Measurements from ENCODE around the gene PMEL. TPM values are rescaled to one million over a fixed set of nuclear protein-coding genes. Genes with fewer than 3 reads are reported as not detected.

Gene PMEL
- total and polyA plus RNA-seq, 2 donors (not counting 1 experiment from before 2014, with no cell fraction given), result 0.32 to 0.46 TPM

DNA sequence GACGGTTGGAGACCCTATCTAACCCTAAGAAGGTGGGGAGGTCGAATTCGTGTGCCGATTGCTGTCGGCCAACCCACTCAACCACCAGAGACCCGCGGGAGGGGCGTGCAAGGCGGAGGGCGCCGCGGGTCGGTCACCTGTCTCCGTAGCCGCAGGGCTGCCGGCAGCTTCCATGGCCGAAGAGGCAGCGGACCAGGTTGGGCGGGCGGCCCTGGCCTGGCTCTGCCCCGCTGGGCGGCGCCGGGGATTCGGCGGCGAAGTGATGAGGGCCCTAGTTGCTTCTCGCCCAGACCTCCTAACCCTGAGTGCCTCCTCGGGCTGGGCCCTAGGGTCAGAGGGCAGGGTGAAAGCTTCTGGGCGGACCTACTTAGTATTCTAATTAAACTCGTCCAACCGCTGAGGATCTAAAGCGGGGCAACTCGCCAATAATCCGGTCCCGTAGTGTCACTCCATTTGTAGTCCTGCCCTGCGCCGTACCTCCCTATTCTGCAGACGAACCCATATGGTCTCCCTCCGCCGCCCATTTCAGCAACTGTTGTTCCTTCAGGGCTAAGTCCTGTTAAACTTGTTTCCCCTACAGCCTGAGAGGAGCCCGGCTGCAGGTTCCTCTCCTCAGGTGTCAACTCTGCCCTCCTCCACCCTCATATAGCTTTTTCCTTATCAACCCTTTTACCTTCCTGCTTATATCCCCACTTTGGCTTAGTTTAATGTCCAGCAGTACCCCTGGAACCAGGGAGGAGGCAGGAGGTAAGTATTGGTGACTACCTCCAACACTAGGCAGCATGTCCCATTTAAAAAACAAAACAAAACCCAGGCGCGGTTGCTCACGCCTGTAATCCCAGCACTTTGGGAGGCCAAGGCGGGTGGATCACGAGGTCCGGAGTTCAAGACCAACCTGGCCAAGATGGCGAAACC is 38.0 kb downstream of the PMEL start, which contains the start of gene PYM1:
Gene PYM1, minus strand, starts transcription at position 307 of the 915 bp plus-strand sequence. Its CDS starts 133 bp downstream, at position 174.
- H3K36me3 ChIP-seq (replicated peaks in 1 of 2; ENCODE audit: control extremely low read depth in 1 of 2, control insufficient read depth in 1 of 2, extremely low read depth in 1 of 2, insufficient read depth in 2 of 2, low read length in 1 of 2), result peaks cover 0 to 12% of the 10 kb centered on the region in 2 experiments
- H3K79me2 ChIP-seq (ENCODE audit: control insufficient read depth, insufficient read depth, low read length), result peaks cover 50% of the 10 kb centered on the region
- Mint-ChIP-seq H3K4me1 (peaks cover 57% of the 10 kb centered on the region), H3K9me3 (ENCODE audit: insufficient read depth) (no peaks in the 10 kb centered on the region), H3K4me3 (peak within 1 kb of the TSS; percentile 94), H3K27ac (peak within 1 kb of the TSS; percentile 97), H3K27me3 (no peaks in the 10 kb centered on the region)
- no peaks in the 10 kb centered on the region for H3K9me3 ChIP-seq (ENCODE audit: control extremely low read depth in 1 of 3, control insufficient read depth in 2 of 3, insufficient read depth in 1 of 3, low read length in 2 of 3)
- H3K27me3 ChIP-seq (replicated peaks in 1 of 4; ENCODE audit: control extremely low read depth in 1 of 4, control insufficient read depth in 3 of 4, insufficient read depth in 4 of 4, low read length in 3 of 4), result no peaks in the 10 kb centered on the region
- POLR2A ChIA-PET, result interaction anchor here (0.5 to 3.6 kb wide), 10 partner anchors 12 to 1184 kb away, joined by 3 to 25 read pairs (median 4); partner anchors contain the start of genes DNAJC14, ORMDL2, RAB5B and SARNP
- peak within 1 kb of the TSS; percentile 88 to 100 (median 98) for H3K4me3 ChIP-seq (ENCODE audit: control extremely low read depth in 1 of 5, extremely low read depth in 1 of 5, insufficient read depth in 1 of 5, low read depth in 2 of 5, low read length in 4 of 5)
- peak within 1 kb of the TSS; percentile 98 for H3K9ac ChIP-seq (ENCODE audit: low read length)
- H3K4me1 ChIP-seq (ENCODE audit: control insufficient read depth in 2 of 2, insufficient read depth in 2 of 2, low read length in 2 of 2), result peaks cover 36 to 49% of the 10 kb centered on the region in 2 donors
- intact Hi-C loops (cut with micrococcal nuclease), result loop anchor here (1.0 to 10.0 kb wide), 10 partner anchors 45 to 759 kb away; partner anchors contain the start of genes BLOC1S1, DNAJC14, PTGES3 and RPL41
- H2AFZ ChIP-seq (ENCODE audit: insufficient read depth, low read depth, low read length, poor library complexity, severe bottlenecking), result peak within 1 kb of the TSS; percentile 92
- DNase-seq (peak; percentile 73), ATAC-seq (ENCODE audit: low read depth) (peak; percentile 29)
- H3K4me2 ChIP-seq (replicated peaks; ENCODE audit: low read depth, low read length, poor library complexity, severe bottlenecking), result peak within 1 kb of the TSS; percentile 88
- CTCF ChIA-PET, result interaction anchor here (1.0 to 10.3 kb wide), 9 partner anchors 13 to 190 kb away, joined by 3 to 155 read pairs (median 9); partner anchors contain the start of genes DNAJC14, ORMDL2, RAB5B and SARNP
- H4K20me1 ChIP-seq (ENCODE audit: control insufficient read depth, insufficient read depth, low read length, poor library complexity, severe bottlenecking), result no peaks in the 10 kb centered on the region
- TF ChIP-seq, protein P1, sequence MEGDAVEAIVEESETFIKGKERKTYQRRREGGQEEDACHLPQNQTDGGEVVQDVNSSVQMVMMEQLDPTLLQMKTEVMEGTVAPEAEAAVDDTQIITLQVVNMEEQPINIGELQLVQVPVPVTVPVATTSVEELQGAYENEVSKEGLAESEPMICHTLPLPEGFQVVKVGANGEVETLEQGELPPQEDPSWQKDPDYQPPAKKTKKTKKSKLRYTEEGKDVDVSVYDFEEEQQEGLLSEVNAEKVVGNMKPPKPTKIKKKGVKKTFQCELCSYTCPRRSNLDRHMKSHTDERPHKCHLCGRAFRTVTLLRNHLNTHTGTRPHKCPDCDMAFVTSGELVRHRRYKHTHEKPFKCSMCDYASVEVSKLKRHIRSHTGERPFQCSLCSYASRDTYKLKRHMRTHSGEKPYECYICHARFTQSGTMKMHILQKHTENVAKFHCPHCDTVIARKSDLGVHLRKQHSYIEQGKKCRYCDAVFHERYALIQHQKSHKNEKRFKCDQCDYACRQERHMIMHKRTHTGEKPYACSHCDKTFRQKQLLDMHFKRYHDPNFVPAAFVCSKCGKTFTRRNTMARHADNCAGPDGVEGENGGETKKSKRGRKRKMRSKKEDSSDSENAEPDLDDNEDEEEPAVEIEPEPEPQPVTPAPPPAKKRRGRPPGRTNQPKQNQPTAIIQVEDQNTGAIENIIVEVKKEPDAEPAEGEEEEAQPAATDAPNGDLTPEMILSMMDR (IDR thresholded peaks at IDR 0.05), result no peak
- TF ChIP-seq EZH2 (IDR thresholded peaks at IDR 0.05; ENCODE audit: borderline replicate concordance, insufficient read depth, low read depth, low read length, poor library complexity, severe bottlenecking), result no peak
- WGBS (ENCODE audit: insufficient coverage), result 8% methylated on average over 48 of the region's 49 CpGs
- H3K27ac ChIP-seq (ENCODE audit: low read length in 2 of 2), result peak within 1 kb of the TSS; percentile 67 to 92
